HG03066 (cell line): Measurements from ENCODE around the gene BTNL9.
"Not testable (repeated sequence)": the region's sequence is repeated elsewhere in the genome, so short reads cannot be mapped to it uniquely, and the experiment has no call there.

Experiments used
- ATAC-seq: cut with Tn5 transposase; IDR thresholded peaks from one replicate; pipeline ENCODE4 v1.9.1; 2021; ENCODE audit warnings: low read depth; ENCODE audit not compliant: unreplicated experiment

Gene BTNL9

GRCh38 chr5:181097383-181097753 is 57.3 kb downstream of the BTNL9 start:
- ATAC-seq: not testable (repeated sequence)

GRCh38 chr5:181097759-181098491 is 57.9 kb downstream of the BTNL9 start:
- ATAC-seq: not testable (repeated sequence)

- ATAC-seq: no peak
These were observed 58.9 kb downstream of the BTNL9 start for GRCh38 chr5:181098762-181099601.

- no peak for ATAC-seq
These were observed 59.6 kb downstream of the BTNL9 start for GRCh38 chr5:181099602-181100086.

- ATAC-seq: no peak
These were observed 60.2 kb downstream of the BTNL9 start for GRCh38 chr5:181100121-181100875.

- not testable (repeated sequence) for ATAC-seq
These were observed 61.1 kb downstream of the BTNL9 start for GRCh38 chr5:181101030-181101641.

GRCh38 chr5:181101930-181102674 is 62.0 kb downstream of the BTNL9 start:
- not testable (repeated sequence) for ATAC-seq

GRCh38 chr5:181104259-181104568 is 64.1 kb downstream of the BTNL9 start:
- ATAC-seq: not testable (repeated sequence)

- ATAC-seq: not testable (repeated sequence)
These were observed 64.7 kb downstream of the BTNL9 start for GRCh38 chr5:181104606-181105390.

- ATAC-seq: no peak
These were observed 65.4 kb downstream of the BTNL9 start for GRCh38 chr5:181105391-181106025.

GRCh38 chr5:181107699-181108098 is 67.6 kb downstream of the BTNL9 start:
- no peak for ATAC-seq

GRCh38 chr5:181108578-181109165 is 68.6 kb downstream of the BTNL9 start:
- no peak for ATAC-seq

- no peak for ATAC-seq
These were observed 69.5 kb downstream of the BTNL9 start for GRCh38 chr5:181109489-181110013.

GRCh38 chr5:181111010-181111409 is 70.9 kb downstream of the BTNL9 start:
- no peak for ATAC-seq
